Aorta (tissue), 5 donors: ENCODE results near the gene RAD18. TPM values are rescaled to one million over a fixed set of nuclear protein-coding genes. Genes with fewer than 3 reads are reported as not detected.
A peak's percentile ranks its signal among the peaks of the same experiment; 100 is the strongest.

ENCODE experiments used
- ATAC-seq: fragments of 200-7000 bp; cut with Tn5 transposase; one replicate; pipeline ENCODE4 v1.9.1; 2022; ENCODE audit warnings: moderate library complexity; ENCODE audit not compliant: low FRiP score
- DNase-seq, 2 donors: peaks; one replicate each; pipeline ENCODE4 v3.0.0-alpha.2; 2020
- H3K27ac ChIP-seq, 2 donors: one replicate each; pipeline ENCODE4 v1.5.1; 2013; ENCODE audit warnings: low read length in 2 of 2, mild to moderate bottlenecking in 2 of 2, moderate library complexity in 2 of 2, control low read depth in 1 of 2, inconsistent platforms in 1 of 2, low read depth in 1 of 2
- H3K27me3 ChIP-seq, 2 donors: one replicate each; pipeline ENCODE4 v1.6.1; 2013; ENCODE audit warnings: control low read depth in 1 of 2, low read length in 1 of 2, mild to moderate bottlenecking in 1 of 2, moderate library complexity in 1 of 2; ENCODE audit not compliant: insufficient read depth in 2 of 2, control insufficient read depth in 1 of 2
- H3K36me3 ChIP-seq, 2 donors: one replicate each; pipeline ENCODE4 v1.6.1; 2013; ENCODE audit warnings: control low read depth in 1 of 2, low read length in 1 of 2, mild to moderate bottlenecking in 1 of 2; ENCODE audit not compliant: insufficient read depth in 2 of 2, control insufficient read depth in 1 of 2
- H3K4me1 ChIP-seq, 2 donors: one replicate each; pipeline ENCODE4 v1.6.1; 2013; ENCODE audit warnings: low read length in 2 of 2, control low read depth in 1 of 2, mild to moderate bottlenecking in 1 of 2, moderate library complexity in 1 of 2; ENCODE audit not compliant: insufficient read depth in 2 of 2, control insufficient read depth in 1 of 2
- H3K4me3 ChIP-seq, 2 donors: one replicate each; pipeline ENCODE4 v1.5.1; 2013; ENCODE audit warnings: low read length in 2 of 2, control low read depth in 1 of 2, mild to moderate bottlenecking in 1 of 2
- H3K9me3 ChIP-seq: one replicate; pipeline ENCODE4 v1.6.1; 2013; ENCODE audit warnings: mild to moderate bottlenecking, low read length; ENCODE audit not compliant: control insufficient read depth
- WGBS, 2 donors: extraction: QIAGEN DNeasy Blood & Tissue Kit; methylation state at CpG; one replicate each; pipeline ENCODE4 v1.1.7; 2013; 5-methylcytosine and 5-hydroxymethylcytosine counted together
- intact Hi-C, 2 donors: fragments of 100-400 bp; cut with DNase I; formaldehyde crosslinking; loops; one replicate each; pipeline versions ENCODE4 v1.14.2 to v1.15.0; 2022
- polyA plus RNA-seq, 2 donors: library from polyadenylated mRNA; stranded (reverse); fragments of 200-250 nt; gene quantifications; one replicate each; pipeline ENCODE4 v1.2.3, GENCODE V29; 2013
- total RNA-seq, 2 donors: library from RNA; stranded (reverse); fragmentation: NEBNext Ultra II Directional; extraction: Animal tissue kit (Norgen Biotek cat#: 25700); gene quantifications; one replicate each; pipeline ENCODE4 v1.2.1, GENCODE V29; 2021
- donor health status: healthy with polysubstance abuse.
- donor health status: Bipolar disorder and iron deficiency.
- donor health status: DM: no; HTN: no; CAD: no.
- donor health status: DM: no; HTN: no; CAD: no.
- donor health status: DM: yes; HTN: yes; CAD: no.

Gene RAD18
- total and polyA plus RNA-seq, 4 donors = 2.5 to 12.1 (median 5.0) TPM

GRCh38 chr3:8996681-8997121, 33.4 kb upstream of the RAD18 start:
- intact Hi-C loops = no loop called here
- Histone ChIP-seq H3K9me3 (no peaks in the 10 kb centered on the region), H3K36me3 (no peaks in the 10 kb centered on the region), H3K27ac (no peak overlapping the region), H3K4me1 (no peaks in the 10 kb centered on the region), H3K4me3 (no peak overlapping the region), H3K27me3 (no peaks in the 10 kb centered on the region)
- DNase-seq = no peak
- ATAC-seq = peak; percentile 76
- WGBS, 2 donors = 27 to 38% methylated on average over 12 of the region's 12 CpGs

- Histone ChIP-seq H3K36me3 (no peaks in the 10 kb centered on the region), H3K27ac (no peak overlapping the region), H3K4me3 (no peak overlapping the region), H3K4me1 (no peaks in the 10 kb centered on the region), H3K9me3 (no peaks in the 10 kb centered on the region), H3K27me3 (no peaks in the 10 kb centered on the region)
- ATAC-seq (no peak), DNase-seq (no peak)
- 84 to 85% methylated on average over 2 of the region's 2 CpGs for WGBS, 2 donors
- intact Hi-C loops = no loop called here
These were observed 32.9 kb upstream of the RAD18 start for GRCh38 chr3:8996216-8996615.

- intact Hi-C loops = no loop called here
- H3K36me3 ChIP-seq = no peaks in the 10 kb centered on the region
- no peaks in the 10 kb centered on the region for H3K27me3 ChIP-seq
- H3K4me3 ChIP-seq = no peak overlapping the region
- H3K27ac ChIP-seq = no peak overlapping the region
- ATAC-seq = no peak
- no peaks in the 10 kb centered on the region for H3K9me3 ChIP-seq
- no peak for DNase-seq
- H3K4me1 ChIP-seq = no peaks in the 10 kb centered on the region
- WGBS, 2 donors = 95 to 96% methylated on average over 15 of the region's 15 CpGs
These were observed 31.0 kb upstream of the RAD18 start for GRCh38 chr3:8994226-8994625.

- intact Hi-C loops = no loop called here
- DNase-seq = no peak
These were observed 30.1 kb upstream of the RAD18 start for GRCh38 chr3:8993331-8993730.

GRCh38 chr3:8992854-8993253, 29.6 kb upstream of the RAD18 start:
- ATAC-seq (no peak), DNase-seq (no peak)
- Histone ChIP-seq H3K27me3 (no peaks in the 10 kb centered on the region), H3K4me3 (no peak overlapping the region), H3K9me3 (no peaks in the 10 kb centered on the region), H3K4me1 (no peaks in the 10 kb centered on the region), H3K36me3 (no peaks in the 10 kb centered on the region), H3K27ac (no peak overlapping the region)
- 83 to 84% methylated on average over 11 of the region's 11 CpGs for WGBS, 2 donors
- intact Hi-C loops = no loop called here

More at GRCh38 chr3:8993331-8993730, 30.1 kb upstream of the RAD18 start:
- no peaks in the 10 kb centered on the region for H3K36me3 ChIP-seq
- no peaks in the 10 kb centered on the region for H3K27me3 ChIP-seq
- H3K4me3 ChIP-seq = no peak overlapping the region
- H3K4me1 ChIP-seq = no peaks in the 10 kb centered on the region
- no peak for ATAC-seq
- H3K9me3 ChIP-seq = no peaks in the 10 kb centered on the region
- whole genome bisulfite sequencing, 2 donors = 83 to 96% methylated on average over 5 of the region's 5 CpGs
- H3K27ac ChIP-seq = no peak overlapping the region

GRCh38 chr3:8992199-8992598, 28.9 kb upstream of the RAD18 start:
- no peaks in the 10 kb centered on the region for H3K4me1 ChIP-seq
- DNase-seq (no peak), ATAC-seq (no peak)
- H3K27ac ChIP-seq = no peak overlapping the region
- intact Hi-C loops = no loop called here
- H3K9me3 ChIP-seq = no peaks in the 10 kb centered on the region
- no peaks in the 10 kb centered on the region for H3K36me3 ChIP-seq
- no peak overlapping the region for H3K4me3 ChIP-seq
- 89 to 91% methylated on average over 4 of the region's 4 CpGs for WGBS, 2 donors
- H3K27me3 ChIP-seq = no peaks in the 10 kb centered on the region

GRCh38 chr3:8990266-8991215, 27.3 kb upstream of the RAD18 start:
- intact Hi-C loops = no loop called here
- no peak overlapping the region for H3K4me3 ChIP-seq
- H3K27me3 ChIP-seq = no peaks in the 10 kb centered on the region
- no peak for ATAC-seq
- no peaks in the 10 kb centered on the region for H3K4me1 ChIP-seq
- no peaks in the 10 kb centered on the region for H3K36me3 ChIP-seq
- 96 to 97% methylated on average over 35 to 36 of the region's 36 CpGs for WGBS, 2 donors
- no peak for DNase-seq
- H3K27ac ChIP-seq = no peak overlapping the region
- no peaks in the 10 kb centered on the region for H3K9me3 ChIP-seq

GRCh38 chr3:8988791-8989558, 25.7 kb upstream of the RAD18 start:
- no peak for ATAC-seq
- no peak overlapping the region for H3K27ac ChIP-seq
- H3K4me3 ChIP-seq = no peak overlapping the region
- 89 to 94% methylated on average over 8 of the region's 8 CpGs for WGBS, 2 donors
- H3K27me3 ChIP-seq = no peaks in the 10 kb centered on the region
- H3K36me3 ChIP-seq = no peaks in the 10 kb centered on the region
- no peaks in the 10 kb centered on the region for H3K4me1 ChIP-seq
- intact Hi-C loops = loop anchor here (2.0 to 5.0 kb wide), 3 partner anchors 78 to 313 kb away; no protein-coding TSS in a partner anchor
- no peak for DNase-seq
- no peaks in the 10 kb centered on the region for H3K9me3 ChIP-seq
